GM21529 (cell line): ENCODE results near the gene CTNNA2.

Source experiments
- ATAC-seq: cut with Tn5 transposase; IDR thresholded peaks from one replicate; pipeline ENCODE4 v1.9.1; 2021; ENCODE audit not compliant: unreplicated experiment

Gene CTNNA2

GRCh38 chr2:79972661-79973060 is 459.8 kb downstream of the CTNNA2 start:
- ATAC-seq, result no peak

GRCh38 chr2:79975791-79976565 is 463.1 kb downstream of the CTNNA2 start:
- no peak for ATAC-seq

GRCh38 chr2:79977792-79978191 is 464.9 kb downstream of the CTNNA2 start:
- no peak for ATAC-seq

- ATAC-seq, result no peak
Measured at GRCh38 chr2:79980116-79980515, 467.3 kb downstream of the CTNNA2 start.

GRCh38 chr2:79980816-79981215 is 468.0 kb downstream of the CTNNA2 start:
- no peak for ATAC-seq

- no peak for ATAC-seq
Measured at GRCh38 chr2:79981316-79981715, 468.5 kb downstream of the CTNNA2 start.

- no peak for ATAC-seq
Measured at GRCh38 chr2:79982445-79982844, 469.6 kb downstream of the CTNNA2 start.

GRCh38 chr2:79984476-79984875 is 471.6 kb downstream of the CTNNA2 start:
- no peak for ATAC-seq

GRCh38 chr2:79985145-79985544 is 472.3 kb downstream of the CTNNA2 start:
- ATAC-seq, result no peak

GRCh38 chr2:79985571-79985970 is 472.7 kb downstream of the CTNNA2 start:
- ATAC-seq, result no peak

GRCh38 chr2:79993144-79993543 is 480.3 kb downstream of the CTNNA2 start:
- ATAC-seq, result no peak

GRCh38 chr2:79994161-79994560 is 481.3 kb downstream of the CTNNA2 start:
- ATAC-seq, result no peak

GRCh38 chr2:79994965-79995364 is 482.1 kb downstream of the CTNNA2 start:
- no peak for ATAC-seq

GRCh38 chr2:79996709-79997108 is 483.9 kb downstream of the CTNNA2 start:
- no peak for ATAC-seq

- ATAC-seq, result no peak
Measured at GRCh38 chr2:80001701-80002101, 488.9 kb downstream of the CTNNA2 start.

GRCh38 chr2:80002112-80002511 is 489.3 kb downstream of the CTNNA2 start:
- no peak for ATAC-seq

- ATAC-seq, result no peak
Measured at GRCh38 chr2:80002568-80003157, 489.8 kb downstream of the CTNNA2 start.

GRCh38 chr2:80007777-80008503 is 495.1 kb downstream of the CTNNA2 start:
- ATAC-seq, result no peak

GRCh38 chr2:80008596-80008995 is 495.7 kb downstream of the CTNNA2 start:
- no peak for ATAC-seq

- ATAC-seq, result no peak
Measured at GRCh38 chr2:80009211-80009610, 496.4 kb downstream of the CTNNA2 start.

GRCh38 chr2:80012061-80012460 is 499.2 kb downstream of the CTNNA2 start:
- no peak for ATAC-seq

- no peak for ATAC-seq
Measured at GRCh38 chr2:80014637-80015036, 501.8 kb downstream of the CTNNA2 start.
